Measurements from ENCODE around the gene FKRP.
"Not testable (repeated sequence)": the region's sequence is repeated elsewhere in the genome, so short reads cannot be mapped to it uniquely, and the experiment has no call there.

The FKRP gene

GRCh38 chr19:46762245-46762890 is 16.5 kb downstream of the FKRP start:
- Histone ChIP-seq H3K4me3 (ENCODE audit: low read depth in 1 of 2, low read length in 2 of 2) (no peak overlapping the region), H3K9ac (ENCODE audit: low read length) (no peak overlapping the region), H3K27me3 (ENCODE audit: control insufficient read depth in 1 of 2, insufficient read depth in 2 of 2, low read length in 2 of 2) (no peaks in the 10 kb centered on the region), H3K36me3 (ENCODE audit: insufficient read depth, low read length) (no peaks in the 10 kb centered on the region), H3K9me3 (ENCODE audit: low read length) (no peaks in the 10 kb centered on the region), H3K27ac (ENCODE audit: low read depth, low read length) (no peak overlapping the region), H3K4me1 (ENCODE audit: insufficient read depth, low read length) (peaks cover 11% of the 10 kb centered on the region)

GRCh38 chr19:46764817-46765291 is 19.0 kb downstream of the FKRP start:
- Histone ChIP-seq H3K36me3 (ENCODE audit: insufficient read depth, low read length) (no peaks in the 10 kb centered on the region), H3K27ac (ENCODE audit: low read depth, low read length) (no peak overlapping the region), H3K4me1 (ENCODE audit: insufficient read depth, low read length) (peaks cover 9% of the 10 kb centered on the region), H3K27me3 (ENCODE audit: control insufficient read depth in 1 of 2, insufficient read depth in 2 of 2, low read length in 2 of 2) (no peaks in the 10 kb centered on the region), H3K9me3 (ENCODE audit: low read length) (no peaks in the 10 kb centered on the region), H3K9ac (ENCODE audit: low read length) (no peak overlapping the region), H3K4me3 (ENCODE audit: low read depth in 1 of 2, low read length in 2 of 2) (no peak overlapping the region)

GRCh38 chr19:46766569-46767317 is 20.9 kb downstream of the FKRP start:
- H3K27me3 ChIP-seq (ENCODE audit: control insufficient read depth in 1 of 2, insufficient read depth in 2 of 2, low read length in 2 of 2) = no peaks in the 10 kb centered on the region
- no peak overlapping the region for H3K9ac ChIP-seq (ENCODE audit: low read length)
- H3K9me3 ChIP-seq (ENCODE audit: low read length) = no peaks in the 10 kb centered on the region
- peaks cover 3% of the 10 kb centered on the region for H3K4me1 ChIP-seq (ENCODE audit: insufficient read depth, low read length)
- no peak overlapping the region for H3K27ac ChIP-seq (ENCODE audit: low read depth, low read length)
- H3K36me3 ChIP-seq (ENCODE audit: insufficient read depth, low read length) = no peaks in the 10 kb centered on the region
- H3K4me3 ChIP-seq (ENCODE audit: low read depth in 1 of 2, low read length in 2 of 2) = no peak overlapping the region

GRCh38 chr19:46768746-46769145 is 22.9 kb downstream of the FKRP start:
- not testable (repeated sequence) for H3K27ac ChIP-seq (ENCODE audit: low read depth, low read length); H3K4me1 ChIP-seq (ENCODE audit: insufficient read depth, low read length); H3K4me3 ChIP-seq (ENCODE audit: low read depth in 1 of 2, low read length in 2 of 2); H3K9me3 ChIP-seq (ENCODE audit: low read length); H3K9ac ChIP-seq (ENCODE audit: low read length); H3K36me3 ChIP-seq (ENCODE audit: insufficient read depth, low read length); H3K27me3 ChIP-seq (ENCODE audit: control insufficient read depth in 1 of 2, insufficient read depth in 2 of 2, low read length in 2 of 2)

GRCh38 chr19:46772170-46773017 is 26.5 kb downstream of the FKRP start:
- no peaks in the 10 kb centered on the region for H3K9me3 ChIP-seq (ENCODE audit: low read length)
- no peak overlapping the region for H3K4me3 ChIP-seq (ENCODE audit: low read depth in 1 of 2, low read length in 2 of 2)
- H3K4me1 ChIP-seq (ENCODE audit: insufficient read depth, low read length) = peaks cover 3% of the 10 kb centered on the region
- peaks cover 21% of the 10 kb centered on the region for H3K36me3 ChIP-seq (ENCODE audit: insufficient read depth, low read length)
- no peaks in the 10 kb centered on the region for H3K27me3 ChIP-seq (ENCODE audit: control insufficient read depth in 1 of 2, insufficient read depth in 2 of 2, low read length in 2 of 2)
- no peak overlapping the region for H3K27ac ChIP-seq (ENCODE audit: low read depth, low read length)
- H3K9ac ChIP-seq (ENCODE audit: low read length) = no peak overlapping the region

- no peak overlapping the region for H3K9ac ChIP-seq (ENCODE audit: low read length)
- H3K36me3 ChIP-seq (ENCODE audit: insufficient read depth, low read length) = peaks cover 21% of the 10 kb centered on the region
- peaks cover 3% of the 10 kb centered on the region for H3K4me1 ChIP-seq (ENCODE audit: insufficient read depth, low read length)
- H3K27me3 ChIP-seq (ENCODE audit: control insufficient read depth in 1 of 2, insufficient read depth in 2 of 2, low read length in 2 of 2) = no peaks in the 10 kb centered on the region
- no peak overlapping the region for H3K27ac ChIP-seq (ENCODE audit: low read depth, low read length)
- no peaks in the 10 kb centered on the region for H3K9me3 ChIP-seq (ENCODE audit: low read length)
- no peak overlapping the region for H3K4me3 ChIP-seq (ENCODE audit: low read depth in 1 of 2, low read length in 2 of 2)
These were observed 27.2 kb downstream of the FKRP start for GRCh38 chr19:46773018-46773399.

GRCh38 chr19:46775642-46776258 is 29.9 kb downstream of the FKRP start:
- Histone ChIP-seq H3K27ac (ENCODE audit: low read depth, low read length) (no peak overlapping the region), H3K4me3 (ENCODE audit: low read depth in 1 of 2, low read length in 2 of 2) (no peak overlapping the region), H3K27me3 (ENCODE audit: control insufficient read depth in 1 of 2, insufficient read depth in 2 of 2, low read length in 2 of 2) (no peaks in the 10 kb centered on the region), H3K9me3 (ENCODE audit: low read length) (no peaks in the 10 kb centered on the region), H3K4me1 (ENCODE audit: insufficient read depth, low read length) (no peaks in the 10 kb centered on the region), H3K36me3 (ENCODE audit: insufficient read depth, low read length) (peaks cover 21% of the 10 kb centered on the region), H3K9ac (ENCODE audit: low read length) (no peak overlapping the region)

GRCh38 chr19:46776927-46777911 is 31.4 kb downstream of the FKRP start:
- Histone ChIP-seq H3K9ac (ENCODE audit: low read length) (no peak overlapping the region), H3K27ac (ENCODE audit: low read depth, low read length) (no peak overlapping the region), H3K9me3 (ENCODE audit: low read length) (no peaks in the 10 kb centered on the region), H3K4me1 (ENCODE audit: insufficient read depth, low read length) (no peaks in the 10 kb centered on the region), H3K27me3 (ENCODE audit: control insufficient read depth in 1 of 2, insufficient read depth in 2 of 2, low read length in 2 of 2) (no peaks in the 10 kb centered on the region), H3K36me3 (ENCODE audit: insufficient read depth, low read length) (peaks cover 26% of the 10 kb centered on the region), H3K4me3 (ENCODE audit: low read depth in 1 of 2, low read length in 2 of 2) (no peak overlapping the region)

- not testable (repeated sequence) for H3K27me3 ChIP-seq (ENCODE audit: control insufficient read depth in 1 of 2, insufficient read depth in 2 of 2, low read length in 2 of 2); H3K4me3 ChIP-seq (ENCODE audit: low read depth in 1 of 2, low read length in 2 of 2); H3K9ac ChIP-seq (ENCODE audit: low read length); H3K9me3 ChIP-seq (ENCODE audit: low read length); H3K4me1 ChIP-seq (ENCODE audit: insufficient read depth, low read length); H3K27ac ChIP-seq (ENCODE audit: low read depth, low read length)
- peaks cover 33% of the 10 kb centered on the region for H3K36me3 ChIP-seq (ENCODE audit: insufficient read depth, low read length)
These were observed 32.2 kb downstream of the FKRP start for GRCh38 chr19:46777956-46778645.

- no peak overlapping the region for H3K9ac ChIP-seq (ENCODE audit: low read length)
- peaks cover 12% of the 10 kb centered on the region for H3K36me3 ChIP-seq (ENCODE audit: insufficient read depth, low read length)
- no peak overlapping the region for H3K27ac ChIP-seq (ENCODE audit: low read depth, low read length)
- H3K4me1 ChIP-seq (ENCODE audit: insufficient read depth, low read length) = peaks cover 29% of the 10 kb centered on the region
- H3K9me3 ChIP-seq (ENCODE audit: low read length) = no peaks in the 10 kb centered on the region
- H3K27me3 ChIP-seq (ENCODE audit: control insufficient read depth in 1 of 2, insufficient read depth in 2 of 2, low read length in 2 of 2) = no peaks in the 10 kb centered on the region
- H3K4me3 ChIP-seq (ENCODE audit: low read depth in 1 of 2, low read length in 2 of 2) = no peak overlapping the region
These were observed 36.6 kb downstream of the FKRP start for GRCh38 chr19:46782355-46783019.

Measured in muscle layer of colon (tissue), 2 donors.